Panc1 (cell line): Measurements from ENCODE around the gene EEA1. TPM values are rescaled to one million over a fixed set of nuclear protein-coding genes. Genes with fewer than 3 reads are reported as not detected.

Source experiments
- ATAC-seq: fragments of 200-7000 bp; cut with Tn5 transposase; 2 replicates; pipeline ENCODE4 v1.9.1; 2020; ENCODE audit warnings: mild to moderate bottlenecking, moderate library complexity
- BruUV-seq: library from RNA; stranded (reverse); fragments of 400-500 nt; replicated peaks from 2 replicates; lab custom pipeline; 2021; lab: Mats Ljungman, UMichigan
- CTCF ChIA-PET: fragments of 300-600 bp; sonication (Branson Sonifier 250); formaldehyde crosslinking; loops from one replicate; lab custom pipeline; 2022; ENCODE audit warnings: antibody characterized with exemption; lab: Charles Lee
- POLR2A ChIA-PET: fragments of 300-600 bp; sonication (Branson Sonifier 250); formaldehyde crosslinking; loops from one replicate; lab custom pipeline; 2022; ENCODE audit warnings: antibody characterized with exemption; lab: Charles Lee
- DNase-seq: peaks from one replicate; pipeline ENCODE4 v3.0.0-alpha.2; 2010; ENCODE audit warnings: low read depth, low spot score
- H3K27ac ChIP-seq: 2 replicates; pipeline ENCODE4 v1.5.1; 2011; ENCODE audit warnings: mild to moderate bottlenecking, low read length, inconsistent platforms
- H3K27me3 ChIP-seq: fragments of 200-500 bp; sonication (Bioruptor generic); 2 replicates; pipeline ENCODE4 v1.6.0; 2014; ENCODE audit warnings: low read length, inconsistent platforms; ENCODE audit not compliant: control insufficient read depth, insufficient read depth
- H3K36me3 ChIP-seq: fragments of 200-500 bp; sonication (Bioruptor generic); 2 replicates; pipeline ENCODE4 v1.5.1; 2014; ENCODE audit warnings: inconsistent platforms, mild to moderate bottlenecking, low read length, moderate library complexity; ENCODE audit not compliant: control insufficient read depth, insufficient read depth
- H3K4me1 ChIP-seq: 2 replicates; pipeline ENCODE4 v1.5.1; 2011; ENCODE audit warnings: inconsistent platforms, mild to moderate bottlenecking, low read length, moderate library complexity; ENCODE audit not compliant: control insufficient read depth, insufficient read depth
- H3K4me3 ChIP-seq, 2 experiments: 2 replicates each; pipeline ENCODE4 v1.5.1; 2011 to 2012; ENCODE audit warnings: low read depth in 2 of 2, low read length in 2 of 2, mild to moderate bottlenecking in 2 of 2, inconsistent platforms in 1 of 2, moderate library complexity in 1 of 2
- H3K9me3 ChIP-seq: fragments of 200-500 bp; sonication (Bioruptor generic); 2 replicates; pipeline ENCODE4 v1.5.1; 2014; ENCODE audit warnings: low read depth, mild to moderate bottlenecking, inconsistent platforms, low read length, moderate library complexity; ENCODE audit not compliant: control insufficient read depth, insufficient read depth
- POLR2AphosphoS5 ChIP-seq: IDR thresholded peaks from 2 replicates; pipeline ENCODE4 v1.6.1; 2012; ENCODE audit warnings: mild to moderate bottlenecking, low read depth, low read length, moderate library complexity
- REST ChIP-seq, 2 experiments: IDR thresholded peaks; 2 replicates each; pipeline ENCODE4 v1.6.1; 2011 to 2012; ENCODE audit warnings: low read depth in 2 of 2, control low read depth in 1 of 2, low read length in 1 of 2, mild to moderate bottlenecking in 1 of 2, moderate library complexity in 1 of 2; ENCODE audit not compliant: insufficient read depth in 1 of 2
- SIN3A ChIP-seq: IDR thresholded peaks from 2 replicates; pipeline ENCODE4 v1.6.1; 2012; ENCODE audit warnings: low read depth, mild to moderate bottlenecking, low read length, moderate library complexity, borderline replicate concordance; ENCODE audit not compliant: insufficient read depth
- TCF7L2 ChIP-seq: IDR thresholded peaks from 2 replicates; pipeline ENCODE4 v1.6.1; 2011; ENCODE audit warnings: mild to moderate bottlenecking, low read depth, low read length, inconsistent platforms
- in situ Hi-C: cut with HindIII; loops from 2 replicates; pipeline ENCODE4 v1.10.0; 2016; ENCODE audit warnings: low sequenced_read_pairs, low pct_unique_long_range_greater_than_20kb
- intact Hi-C: fragments of 100-400 bp; cut with micrococcal nuclease; formaldehyde crosslinking; loops from one replicate; pipeline ENCODE4 v1.10.0; 2022; ENCODE audit not compliant: unreplicated experiment
- total RNA-seq: library from RNA; stranded (reverse); gene quantifications from one replicate; pipeline ENCODE4 v1.2.1, GENCODE V29; 2021; ENCODE audit not compliant: unreplicated experiment
- TF ChIP-seq, protein P1 (sequence below): fragments of 450-650 bp; IDR thresholded peaks from 2 replicates; pipeline ENCODE4 v1.5.1; 2017; ENCODE audit warnings: mild to moderate bottlenecking

The EEA1 gene
- total RNA-seq, 1 experiment from 2014 or later, result 15.1 TPM

DNA sequence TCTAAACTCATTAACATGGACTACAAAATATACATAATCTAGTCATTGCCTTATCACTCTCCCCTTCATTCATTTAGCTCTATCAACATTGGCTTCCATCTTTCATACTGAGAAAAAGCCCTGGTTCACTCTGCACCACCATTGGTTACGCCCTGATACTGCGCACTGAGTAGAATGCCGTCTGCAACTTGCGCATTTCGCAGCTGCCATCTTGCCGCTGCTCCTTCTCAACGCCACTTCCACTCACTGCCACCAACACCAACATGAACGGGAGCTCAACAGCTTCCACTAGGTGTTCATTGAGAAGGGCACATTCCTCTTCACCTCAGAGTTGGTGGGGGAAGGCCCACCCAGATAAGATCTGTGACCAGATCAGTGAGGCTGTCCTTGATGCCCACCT, 71.3 kb downstream of the EEA1 start:
- TF ChIP-seq, protein P1, sequence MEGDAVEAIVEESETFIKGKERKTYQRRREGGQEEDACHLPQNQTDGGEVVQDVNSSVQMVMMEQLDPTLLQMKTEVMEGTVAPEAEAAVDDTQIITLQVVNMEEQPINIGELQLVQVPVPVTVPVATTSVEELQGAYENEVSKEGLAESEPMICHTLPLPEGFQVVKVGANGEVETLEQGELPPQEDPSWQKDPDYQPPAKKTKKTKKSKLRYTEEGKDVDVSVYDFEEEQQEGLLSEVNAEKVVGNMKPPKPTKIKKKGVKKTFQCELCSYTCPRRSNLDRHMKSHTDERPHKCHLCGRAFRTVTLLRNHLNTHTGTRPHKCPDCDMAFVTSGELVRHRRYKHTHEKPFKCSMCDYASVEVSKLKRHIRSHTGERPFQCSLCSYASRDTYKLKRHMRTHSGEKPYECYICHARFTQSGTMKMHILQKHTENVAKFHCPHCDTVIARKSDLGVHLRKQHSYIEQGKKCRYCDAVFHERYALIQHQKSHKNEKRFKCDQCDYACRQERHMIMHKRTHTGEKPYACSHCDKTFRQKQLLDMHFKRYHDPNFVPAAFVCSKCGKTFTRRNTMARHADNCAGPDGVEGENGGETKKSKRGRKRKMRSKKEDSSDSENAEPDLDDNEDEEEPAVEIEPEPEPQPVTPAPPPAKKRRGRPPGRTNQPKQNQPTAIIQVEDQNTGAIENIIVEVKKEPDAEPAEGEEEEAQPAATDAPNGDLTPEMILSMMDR, result no peak
- no TSS peak for BruUV-seq

GRCh38 chr12:92854344-92854743, 74.8 kb downstream of the EEA1 start:
- no TSS peak for BruUV-seq
- no peaks in the 10 kb centered on the region for H3K27me3 ChIP-seq
- no peak for ATAC-seq
- H3K4me1 ChIP-seq, result no peaks in the 10 kb centered on the region
- H3K36me3 ChIP-seq, result peaks cover 3% of the 10 kb centered on the region; the same call in 1 of the 2 replicates
- no peaks in the 10 kb centered on the region for H3K9me3 ChIP-seq
- no peak overlapping the region for H3K4me3 ChIP-seq
- in situ Hi-C loops (no loop called here), intact Hi-C loops (no loop called here)
- TF ChIP-seq POLR2AphosphoS5, result no peak
- ChIA-PET CTCF (no interaction called here), POLR2A (no interaction called here)
- H3K27ac ChIP-seq, result no peak overlapping the region
- DNase-seq, result no peak

More for the DNA sequence above, 71.3 kb downstream of the EEA1 start:
- Histone ChIP-seq H3K36me3 (no peaks in the 10 kb centered on the region), H3K4me3 (no peak overlapping the region), H3K27ac (no peak overlapping the region), H3K9me3 (no peaks in the 10 kb centered on the region), H3K27me3 (no peaks in the 10 kb centered on the region), H3K4me1 (no peaks in the 10 kb centered on the region)
- intact Hi-C loops (no loop called here), in situ Hi-C loops (no loop called here)
- DNase-seq (no peak), ATAC-seq (no peak)
- POLR2A ChIA-PET, result no interaction called here
- CTCF ChIA-PET, result no interaction called here

DNA sequence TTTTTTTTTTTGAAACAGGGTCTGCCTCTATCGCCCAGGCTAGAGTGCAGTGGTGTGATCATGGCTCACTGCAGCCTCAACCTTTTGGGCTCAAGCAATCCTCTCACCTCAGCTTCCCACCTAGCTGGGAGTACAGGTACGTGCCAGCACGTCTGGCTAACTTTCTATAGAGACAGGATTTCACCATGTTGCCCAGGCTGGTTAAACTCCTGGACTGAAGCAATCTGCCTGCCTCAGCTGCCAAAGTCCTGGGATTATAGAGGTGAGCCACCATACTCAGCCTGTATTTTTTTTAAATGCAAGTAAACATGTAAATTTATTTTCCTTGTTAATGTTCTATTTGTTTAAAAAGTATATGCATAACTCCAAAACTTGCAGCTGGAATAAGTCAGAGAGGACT, 80.4 kb downstream of the EEA1 start:
- Histone ChIP-seq H3K36me3 (peaks cover 3% of the 10 kb centered on the region; the same call in 1 of the 2 replicates), H3K4me3 (no peak overlapping the region), H3K27ac (no peak overlapping the region), H3K27me3 (no peaks in the 10 kb centered on the region), H3K4me1 (no peaks in the 10 kb centered on the region), H3K9me3 (no peaks in the 10 kb centered on the region)
- in situ Hi-C loops (no loop called here), intact Hi-C loops (no loop called here)
- ATAC-seq, result no peak
- ChIA-PET POLR2A (no interaction called here), CTCF (interaction anchor here (0.7 kb wide), 1 partner anchor 29 kb away, joined by 15 read pairs; no protein-coding TSS in a partner anchor)
- no peak for DNase-seq
- TF ChIP-seq, protein P1, result no peak
- TF ChIP-seq TCF7L2 (no peak), POLR2AphosphoS5 (no peak), REST (IDR thresholded peaks at IDR 0.05; ENCODE audit: insufficient read depth in 1 of 2, low read depth in 2 of 2, low read length in 1 of 2) (no peak), SIN3A (no peak)
- no TSS peak for BruUV-seq
